A673 (cell line): Measurements from ENCODE around the gene TGM3.

Source experiments
- CTCF ChIP-seq: fragments of 300-800, 200-600 bp; sonication (generic); conservative IDR thresholded peaks from 2 replicates; pipeline ENCODE4 v1.5.1; 2017; ENCODE audit warnings: low read depth, mild to moderate bottlenecking, antibody characterized with exemption, low read length, moderate library complexity, mixed read lengths
- EZH2 ChIP-seq: fragments of 200-600 bp; sonication (generic); IDR thresholded peaks from 2 replicates; pipeline ENCODE4 v1.6.1; 2017; ENCODE audit warnings: borderline replicate concordance, low read depth, mild to moderate bottlenecking, mixed read lengths, antibody characterized with exemption, low read length; ENCODE audit not compliant: poor library complexity, severe bottlenecking

DNA sequence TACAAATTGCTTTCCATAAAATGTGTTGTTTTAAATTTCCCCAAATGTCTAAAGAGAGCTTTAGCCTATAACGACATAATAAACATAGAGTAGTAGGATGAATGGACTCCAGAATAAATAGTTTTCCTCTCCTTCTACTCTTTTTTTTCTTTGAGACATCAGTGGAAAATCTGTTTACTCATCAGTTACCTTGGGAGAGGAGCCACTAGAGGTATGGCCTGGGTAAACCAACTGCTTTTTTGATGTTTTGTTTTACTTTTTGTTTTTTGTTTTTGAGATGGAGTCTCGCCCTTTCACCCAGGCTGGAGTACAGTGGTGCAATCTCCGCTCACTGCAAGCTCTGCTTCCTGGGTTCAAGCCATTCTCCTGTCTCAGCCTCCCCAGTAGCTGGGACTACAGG, 8.3 kb upstream of the TGM3 start:
- TF ChIP-seq EZH2 (no peak), CTCF (no peak)
